CD4-positive, alpha-beta T cell (primary cell): ENCODE measurements around the gene ARL15. TPM values are rescaled to one million over a fixed set of nuclear protein-coding genes. Genes with fewer than 3 reads are reported as not detected.

ENCODE experiments used
- ATAC-seq: fragments of 200-7000 bp; cut with Tn5 transposase; one replicate; pipeline ENCODE4 v1.10.0; 2022; ENCODE audit warnings: mild to moderate bottlenecking; ENCODE audit not compliant: poor library complexity
- CTCF ChIA-PET: fragments of 350-600 bp; sonication (Branson Sonifier 250); formaldehyde crosslinking; loops from one replicate; lab custom pipeline; 2021; ENCODE audit warnings: antibody characterized with exemption, inconsistent platforms; lab: Charles Lee
- POLR2A ChIA-PET: fragments of 350-600 bp; sonication (Branson Sonifier 250); formaldehyde crosslinking; loops from one replicate; lab custom pipeline; 2021; ENCODE audit warnings: antibody characterized with exemption, inconsistent platforms; lab: Charles Lee
- DNase-seq, 14 experiments: peaks; one replicate each; pipeline ENCODE4 v3.0.0-alpha.2; 2013 to 2020; ENCODE audit warnings: mixed read lengths in 2 of 14
- H3K27ac ChIP-seq, 2 donors: one replicate each; pipeline versions ENCODE4 v1.5.1 to v1.7.0; 2013; ENCODE audit warnings: low read length in 2 of 2, low read depth in 1 of 2, mild to moderate bottlenecking in 1 of 2
- H3K27me3 ChIP-seq, 2 experiments: 1 replicate in 1 of 2; 2 replicates in 1 of 2; pipeline versions ENCODE4 v1.6.1 to v1.7.0; 2013; ENCODE audit warnings: low read length in 2 of 2, control low read depth in 1 of 2, mild to moderate bottlenecking in 1 of 2, moderate library complexity in 1 of 2; ENCODE audit not compliant: insufficient read depth in 2 of 2, control insufficient read depth in 1 of 2
- H3K36me3 ChIP-seq: one replicate; pipeline ENCODE4 v1.6.1; 2013; ENCODE audit warnings: low read length, control low read depth; ENCODE audit not compliant: insufficient read depth
- H3K4me1 ChIP-seq: one replicate; pipeline ENCODE4 v1.6.1; 2013; ENCODE audit warnings: low read length, control low read depth; ENCODE audit not compliant: insufficient read depth
- H3K4me3 ChIP-seq: one replicate; pipeline ENCODE4 v1.5.1; 2013; ENCODE audit warnings: mild to moderate bottlenecking, low read length, moderate library complexity
- H3K9me3 ChIP-seq, 2 experiments: 1 replicate in 1 of 2; 2 replicates in 1 of 2; pipeline versions ENCODE4 v1.6.1 to v1.7.0; 2013; ENCODE audit warnings: low read length in 2 of 2, mild to moderate bottlenecking in 2 of 2, control low read depth in 1 of 2, moderate library complexity in 1 of 2; ENCODE audit not compliant: control insufficient read depth in 1 of 2, insufficient read depth in 1 of 2
- H3K27ac Mint-ChIP-seq: one replicate; pipeline ENCODE4 v1.8.0; 2020; ENCODE audit warnings: mixed read lengths
- H3K27me3 Mint-ChIP-seq: one replicate; pipeline ENCODE4 v1.8.0; 2021; ENCODE audit warnings: mixed read lengths
- H3K36me3 Mint-ChIP-seq: one replicate; pipeline ENCODE4 v1.8.0; 2021; ENCODE audit warnings: low read depth, mixed read lengths
- H3K4me1 Mint-ChIP-seq: one replicate; pipeline ENCODE4 v1.8.0; 2021; ENCODE audit warnings: low read depth, mixed read lengths
- H3K4me3 Mint-ChIP-seq: one replicate; pipeline ENCODE4 v1.8.0; 2020; ENCODE audit warnings: mild to moderate bottlenecking, mixed read lengths
- H3K9me3 Mint-ChIP-seq: one replicate; pipeline ENCODE4 v1.8.0; 2020; ENCODE audit warnings: mixed read lengths
- CTCF ChIP-seq: fragments of 200-600 bp; IDR thresholded peaks from one replicate; pipeline ENCODE4 v1.8.0; 2022; ENCODE audit warnings: antibody characterized with exemption, mild to moderate bottlenecking
- intact Hi-C, 2 experiments: fragments of 100-400 bp; cut with DNase I in 1 of 2; cut with micrococcal nuclease in 1 of 2; formaldehyde crosslinking; loops; one replicate each; pipeline versions ENCODE4 v1.15.1 to v1.9.0; 2023 to 2025; cut with DNase I, micrococcal nuclease
- total RNA-seq, 174 experiments: library from RNA in 2 of 174; stranded (reverse) in 2 of 174; gene quantifications; one replicate each; pipeline ENCODE4 v1.2.3 and lab custom pipeline; 2021 to 2026

Gene ARL15
- total RNA-seq, 2 experiments from 2014 or later: 9.1 to 10.6 TPM

- Histone ChIP-seq H3K36me3 (no peaks in the 10 kb centered on the region), H3K4me1 (no peaks in the 10 kb centered on the region), H3K27ac (no peak overlapping the region), H3K4me3 (no peak overlapping the region), H3K9me3 (no peaks in the 10 kb centered on the region), H3K27me3 (no peaks in the 10 kb centered on the region)
- Mint-ChIP-seq H3K27me3 (no peaks in the 10 kb centered on the region), H3K4me1 (no peaks in the 10 kb centered on the region), H3K9me3 (no peaks in the 10 kb centered on the region), H3K4me3 (no peak overlapping the region), H3K36me3 (peaks cover 6% of the 10 kb centered on the region), H3K27ac (no peak overlapping the region)
- POLR2A ChIA-PET: no interaction called here
- CTCF ChIA-PET: no interaction called here
- no peak for TF ChIP-seq CTCF
- intact Hi-C loops: no loop called here
- no peak for ATAC-seq
- no peak for DNase-seq
Observed at GRCh38 chr5:54094706-54095105, 215.7 kb downstream of the ARL15 start.

DNA sequence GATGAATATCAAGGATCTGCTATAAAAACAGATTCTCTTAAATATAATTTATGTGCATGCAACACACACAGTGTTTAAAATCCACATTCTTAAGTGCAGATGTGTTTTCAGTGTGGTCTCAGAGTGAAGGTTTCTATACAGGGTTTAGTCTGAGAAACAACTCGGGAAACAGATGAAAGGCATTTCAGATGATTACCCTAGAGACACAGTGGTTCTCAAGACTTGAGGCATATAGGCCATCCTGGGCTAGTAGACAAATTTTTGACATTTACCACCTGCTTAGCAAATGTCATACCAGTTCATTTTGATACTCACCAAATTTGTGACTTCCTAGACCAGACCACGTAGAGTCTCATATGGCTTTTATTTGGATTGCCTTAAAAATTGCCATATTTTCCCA, 216.5 kb downstream of the ARL15 start:
- H3K27me3 ChIP-seq: no peaks in the 10 kb centered on the region
- H3K27ac Mint-ChIP-seq: no peak overlapping the region
- H3K27me3 Mint-ChIP-seq: no peaks in the 10 kb centered on the region
- H3K4me3 ChIP-seq: no peak overlapping the region
- DNase-seq (no peak), ATAC-seq (no peak)
- no peak overlapping the region for H3K4me3 Mint-ChIP-seq
- H3K36me3 Mint-ChIP-seq: peaks cover 6% of the 10 kb centered on the region
- no peak overlapping the region for H3K27ac ChIP-seq
- no peaks in the 10 kb centered on the region for H3K36me3 ChIP-seq
- ChIA-PET CTCF (no interaction called here), POLR2A (no interaction called here)
- no peaks in the 10 kb centered on the region for H3K4me1 Mint-ChIP-seq
- no peaks in the 10 kb centered on the region for H3K9me3 Mint-ChIP-seq
- intact Hi-C loops: no loop called here
- TF ChIP-seq CTCF: no peak
- no peaks in the 10 kb centered on the region for H3K4me1 ChIP-seq
- H3K9me3 ChIP-seq: no peaks in the 10 kb centered on the region

DNA sequence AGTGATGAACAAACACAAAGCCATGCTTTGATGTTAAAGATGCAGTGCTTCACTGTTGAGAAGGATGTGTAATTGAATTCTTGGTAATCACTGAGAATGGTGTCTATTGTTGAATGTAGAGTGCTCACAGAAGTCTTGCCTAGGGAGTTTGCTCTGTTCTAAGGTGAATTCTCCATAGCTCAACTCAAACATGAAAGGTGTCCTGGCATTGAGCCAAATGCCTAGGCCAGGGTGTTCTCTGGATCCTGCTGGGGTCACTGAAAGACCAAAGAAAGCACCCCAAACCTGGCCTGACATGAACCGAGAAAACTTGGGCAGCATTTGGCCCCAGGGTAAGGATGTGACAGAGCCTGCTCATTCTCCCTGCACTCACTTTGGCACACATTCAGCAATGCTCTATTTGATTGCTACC, 217.3 kb downstream of the ARL15 start:
- no peak for TF ChIP-seq CTCF
- intact Hi-C loops: no loop called here

More for the DNA sequence above, 217.3 kb downstream of the ARL15 start:
- H3K9me3 ChIP-seq: no peaks in the 10 kb centered on the region
- no peak overlapping the region for H3K4me3 ChIP-seq
- H3K27ac ChIP-seq: no peak overlapping the region
- H3K4me1 Mint-ChIP-seq: no peaks in the 10 kb centered on the region
- no peaks in the 10 kb centered on the region for H3K36me3 ChIP-seq
- no peak for DNase-seq
- H3K4me1 ChIP-seq: no peaks in the 10 kb centered on the region
- no peak overlapping the region for H3K4me3 Mint-ChIP-seq
- ChIA-PET CTCF (no interaction called here), POLR2A (no interaction called here)
- H3K27me3 Mint-ChIP-seq: no peaks in the 10 kb centered on the region
- no peak for ATAC-seq
- no peak overlapping the region for H3K27ac Mint-ChIP-seq
- no peaks in the 10 kb centered on the region for H3K9me3 Mint-ChIP-seq
- peaks cover 6% of the 10 kb centered on the region for H3K36me3 Mint-ChIP-seq
- no peaks in the 10 kb centered on the region for H3K27me3 ChIP-seq
